Measurements from ENCODE around the gene RMI1.
"Not testable (repeated sequence)": the region's sequence is repeated elsewhere in the genome, so short reads cannot be mapped to it uniquely, and the experiment has no call there.

Gene RMI1

DNA sequence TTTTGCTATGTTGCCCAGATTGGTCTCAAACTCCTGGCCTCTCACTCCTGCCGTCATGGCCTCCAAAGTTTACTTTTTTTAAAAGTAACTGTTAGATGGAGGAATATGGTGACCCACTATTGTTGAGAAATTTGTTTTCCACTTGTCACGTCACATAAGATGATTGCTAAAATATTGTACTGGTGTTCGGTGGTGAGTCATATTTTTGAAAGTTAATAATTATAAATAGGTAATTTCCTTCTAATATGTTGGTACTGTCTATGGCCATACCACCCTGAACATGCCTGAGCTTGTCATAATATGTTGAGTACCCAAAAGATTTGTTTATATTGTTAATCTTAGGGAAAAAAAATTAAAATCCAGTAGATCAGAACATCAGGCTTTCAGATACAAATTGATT is 22.6 kb downstream of the RMI1 start:
- DNase-seq (no peak), ATAC-seq (no peak)
- no peaks in the 10 kb centered on the region for H3K27me3 Mint-ChIP-seq
- peaks cover 28% of the 10 kb centered on the region for H3K36me3 Mint-ChIP-seq (ENCODE audit: low read depth)
- H3K4me3 Mint-ChIP-seq: no peak overlapping the region
- H3K4me1 Mint-ChIP-seq: peaks cover 13% of the 10 kb centered on the region
- no peaks in the 10 kb centered on the region for H3K9me3 Mint-ChIP-seq
- H3K27ac Mint-ChIP-seq: no peak overlapping the region

DNA sequence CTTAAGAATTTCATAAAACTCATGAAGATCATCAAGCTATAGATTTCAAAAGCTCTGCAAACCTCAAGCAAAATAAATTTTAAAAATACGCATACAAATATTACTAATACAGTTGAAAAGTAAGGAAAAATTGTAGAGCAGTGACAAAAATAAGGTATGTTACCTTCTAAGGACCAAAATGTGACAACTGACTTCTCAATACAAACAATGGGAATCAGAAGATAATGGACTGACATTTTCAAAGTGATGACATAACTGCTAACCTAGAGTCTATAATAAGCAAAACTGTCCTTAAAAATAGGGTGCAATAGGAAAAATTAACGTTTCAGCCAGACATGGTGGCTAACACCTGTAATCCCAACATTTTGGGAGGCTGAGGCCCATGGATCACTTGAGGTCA is 27.1 kb downstream of the RMI1 start:
- Mint-ChIP-seq H3K4me3 (no peak overlapping the region), H3K36me3 (ENCODE audit: low read depth) (peaks cover 12% of the 10 kb centered on the region), H3K4me1 (no peaks in the 10 kb centered on the region), H3K27me3 (no peaks in the 10 kb centered on the region), H3K9me3 (no peaks in the 10 kb centered on the region), H3K27ac (no peak overlapping the region)
- ATAC-seq: no peak
- DNase-seq: no peak

DNA sequence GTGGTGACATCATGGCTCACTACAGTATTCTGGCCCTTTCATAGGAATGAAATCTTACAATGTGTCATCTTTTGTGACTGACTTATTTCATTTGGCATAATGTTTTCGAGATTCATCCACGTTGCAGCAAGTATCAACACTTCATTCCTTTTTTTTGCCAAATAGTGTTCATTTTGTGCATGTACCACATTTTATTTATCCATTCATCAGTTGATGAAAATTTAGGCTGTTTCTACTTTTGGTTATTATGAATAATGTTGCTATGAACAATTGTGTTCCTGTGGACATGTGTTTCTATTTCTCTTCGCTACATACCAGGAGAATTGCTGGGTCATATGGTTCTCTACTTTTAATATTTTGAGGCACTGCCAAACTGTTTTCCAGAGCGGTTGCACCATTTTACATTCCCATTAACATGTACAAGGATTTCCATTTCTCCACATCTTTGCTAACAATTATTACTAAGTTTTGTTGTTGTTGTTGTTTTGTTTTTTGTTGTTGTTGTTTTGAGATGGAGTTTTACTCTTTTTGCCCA is 43.5 kb downstream of the RMI1 start:
- ATAC-seq: no peak
- no peak for DNase-seq
- Mint-ChIP-seq H3K9me3 (no peaks in the 10 kb centered on the region), H3K4me1 (no peaks in the 10 kb centered on the region), H3K27ac (no peak overlapping the region), H3K27me3 (peaks cover 6% of the 10 kb centered on the region), H3K4me3 (no peak overlapping the region), H3K36me3 (ENCODE audit: low read depth) (no peaks in the 10 kb centered on the region)

DNA sequence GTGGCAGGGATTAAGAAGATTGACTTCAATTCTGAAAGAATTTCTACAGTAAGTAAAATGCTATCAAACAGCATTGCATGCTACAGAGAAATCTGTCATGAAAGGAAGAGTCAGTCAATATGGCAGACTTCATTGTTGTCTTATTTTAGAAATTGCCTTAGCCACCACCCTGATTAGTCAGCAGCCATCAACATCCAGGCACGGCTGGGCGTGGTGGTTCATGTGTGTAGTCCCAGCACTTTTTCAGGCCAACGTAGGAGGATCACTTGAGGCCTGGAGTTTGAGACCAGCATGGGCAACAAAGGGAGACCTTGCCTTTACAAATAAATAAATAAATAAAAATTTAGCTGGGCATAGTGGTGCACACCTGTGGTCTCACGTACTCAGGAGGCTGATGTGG is 46.6 kb downstream of the RMI1 start:
- no peaks in the 10 kb centered on the region for H3K4me1 Mint-ChIP-seq
- no peak for ATAC-seq
- DNase-seq: no peak
- H3K9me3 Mint-ChIP-seq: no peaks in the 10 kb centered on the region
- no peak overlapping the region for H3K4me3 Mint-ChIP-seq
- no peaks in the 10 kb centered on the region for H3K36me3 Mint-ChIP-seq (ENCODE audit: low read depth)
- peaks cover 6% of the 10 kb centered on the region for H3K27me3 Mint-ChIP-seq
- H3K27ac Mint-ChIP-seq: no peak overlapping the region

DNA sequence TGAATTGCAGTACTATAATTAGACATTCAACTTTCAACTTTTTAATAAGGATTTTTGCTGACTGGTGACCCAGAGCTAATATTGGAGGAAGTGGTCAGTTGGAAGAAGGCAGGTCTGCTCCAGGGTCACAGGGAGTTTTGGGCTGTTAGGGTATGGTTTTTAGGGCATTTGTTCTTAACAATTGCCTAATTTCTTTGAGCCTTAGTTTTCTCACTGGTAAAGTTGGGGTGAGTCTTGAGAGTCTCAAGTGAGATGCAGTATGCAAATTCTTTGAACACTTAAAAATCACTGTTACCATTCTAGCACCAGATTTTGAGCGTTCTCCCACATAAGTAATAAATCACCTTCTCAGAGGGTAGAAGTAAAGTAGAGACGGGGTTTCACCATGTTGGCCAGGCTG is 50.9 kb downstream of the RMI1 start:
- no peak overlapping the region for H3K4me3 Mint-ChIP-seq
- DNase-seq (no peak), ATAC-seq (no peak)
- no peaks in the 10 kb centered on the region for H3K36me3 Mint-ChIP-seq (ENCODE audit: low read depth)
- no peaks in the 10 kb centered on the region for H3K4me1 Mint-ChIP-seq
- no peak overlapping the region for H3K27ac Mint-ChIP-seq
- H3K9me3 Mint-ChIP-seq: no peaks in the 10 kb centered on the region
- peaks cover 4% of the 10 kb centered on the region for H3K27me3 Mint-ChIP-seq

DNA sequence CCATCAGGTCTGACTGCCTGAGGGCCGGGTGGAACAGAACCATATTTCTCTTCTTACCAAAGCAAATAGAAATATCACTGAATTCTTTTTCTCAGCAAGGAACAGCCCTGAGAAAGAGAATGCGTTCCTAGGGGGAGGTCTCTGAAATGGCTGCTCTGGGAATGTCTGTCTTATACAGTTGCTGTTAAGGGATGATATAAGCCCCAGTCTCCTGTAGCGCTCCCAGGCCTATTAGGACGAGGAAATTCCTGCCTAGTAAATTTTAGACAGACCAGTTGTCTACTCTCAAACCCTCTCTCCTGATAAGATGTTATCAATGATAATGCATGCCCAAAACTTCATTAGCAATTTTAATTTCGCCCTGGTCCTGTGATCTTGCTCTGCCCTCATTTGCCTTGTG is 61.3 kb downstream of the RMI1 start:
- H3K4me1 Mint-ChIP-seq; DNase-seq; ATAC-seq; H3K4me3 Mint-ChIP-seq; H3K36me3 Mint-ChIP-seq (ENCODE audit: low read depth); H3K27ac Mint-ChIP-seq: not testable (repeated sequence)
- peaks cover 30% of the 10 kb centered on the region for H3K27me3 Mint-ChIP-seq
- peaks cover 14% of the 10 kb centered on the region for H3K9me3 Mint-ChIP-seq

DNA sequence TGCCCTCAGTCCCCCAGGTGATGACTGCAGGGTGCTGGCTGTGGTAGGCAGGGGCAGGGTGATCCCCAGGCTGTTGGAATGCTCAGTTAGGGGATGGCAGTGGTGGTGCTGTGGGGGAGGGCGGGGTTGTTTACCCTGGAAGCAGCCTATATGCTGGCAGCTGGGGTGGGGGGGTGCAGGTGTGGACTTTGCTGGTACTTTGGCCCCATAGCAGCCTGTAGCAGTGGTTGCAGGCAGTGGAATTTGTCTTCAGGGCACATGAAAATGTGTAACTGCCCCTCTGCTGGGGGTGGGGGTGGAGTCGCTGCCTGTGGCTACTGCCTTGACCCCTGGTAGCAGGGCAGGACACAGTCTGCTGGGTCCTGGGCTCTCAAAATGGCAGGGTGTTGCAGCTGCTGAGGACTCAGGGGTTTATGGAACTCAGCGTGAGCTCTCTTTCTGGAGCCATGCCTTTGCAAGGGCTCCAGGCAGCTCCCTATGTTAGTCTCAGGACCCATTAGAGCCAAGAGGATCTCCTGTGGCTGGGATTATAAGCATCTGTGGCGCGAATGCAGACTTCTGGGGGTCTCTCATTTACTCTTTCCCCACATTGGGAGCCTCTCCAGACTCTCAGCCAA is 65.0 kb downstream of the RMI1 start:
- H3K36me3 Mint-ChIP-seq (ENCODE audit: low read depth): peaks cover 7% of the 10 kb centered on the region
- H3K27me3 Mint-ChIP-seq: peaks cover 14% of the 10 kb centered on the region
- ATAC-seq: no peak

More for the DNA sequence above, 65.0 kb downstream of the RMI1 start:
- DNase-seq: no peak
- H3K4me3 Mint-ChIP-seq: no peak overlapping the region
- H3K27ac Mint-ChIP-seq: no peak overlapping the region
- H3K9me3 Mint-ChIP-seq: peaks cover 14% of the 10 kb centered on the region
- H3K4me1 Mint-ChIP-seq: no peaks in the 10 kb centered on the region
